ENCODE measurements around the gene PPP1R1B.

Gene PPP1R1B

GRCh38 chr17:39675390-39676082 is 48.8 kb downstream of the PPP1R1B start:
- TF ChIP-seq, protein P1, sequence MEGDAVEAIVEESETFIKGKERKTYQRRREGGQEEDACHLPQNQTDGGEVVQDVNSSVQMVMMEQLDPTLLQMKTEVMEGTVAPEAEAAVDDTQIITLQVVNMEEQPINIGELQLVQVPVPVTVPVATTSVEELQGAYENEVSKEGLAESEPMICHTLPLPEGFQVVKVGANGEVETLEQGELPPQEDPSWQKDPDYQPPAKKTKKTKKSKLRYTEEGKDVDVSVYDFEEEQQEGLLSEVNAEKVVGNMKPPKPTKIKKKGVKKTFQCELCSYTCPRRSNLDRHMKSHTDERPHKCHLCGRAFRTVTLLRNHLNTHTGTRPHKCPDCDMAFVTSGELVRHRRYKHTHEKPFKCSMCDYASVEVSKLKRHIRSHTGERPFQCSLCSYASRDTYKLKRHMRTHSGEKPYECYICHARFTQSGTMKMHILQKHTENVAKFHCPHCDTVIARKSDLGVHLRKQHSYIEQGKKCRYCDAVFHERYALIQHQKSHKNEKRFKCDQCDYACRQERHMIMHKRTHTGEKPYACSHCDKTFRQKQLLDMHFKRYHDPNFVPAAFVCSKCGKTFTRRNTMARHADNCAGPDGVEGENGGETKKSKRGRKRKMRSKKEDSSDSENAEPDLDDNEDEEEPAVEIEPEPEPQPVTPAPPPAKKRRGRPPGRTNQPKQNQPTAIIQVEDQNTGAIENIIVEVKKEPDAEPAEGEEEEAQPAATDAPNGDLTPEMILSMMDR (IDR thresholded peaks at IDR 0.05; ENCODE audit: low read depth, low read length), result no peak
- Histone ChIP-seq H3K9me3 (ENCODE audit: severe bottlenecking) (no peaks in the 10 kb centered on the region), H3K36me3 (peaks cover 7% of the 10 kb centered on the region; the same call in 1 of the 2 replicates), H3K27ac (peak overlapping the region; percentile 44), H3K4me3 (ENCODE audit: low read depth, low read length) (no peak overlapping the region), H3K27me3 (ENCODE audit: insufficient read depth, low read depth, severe bottlenecking) (no peaks in the 10 kb centered on the region)
- DNase-seq, result no peak

DNA sequence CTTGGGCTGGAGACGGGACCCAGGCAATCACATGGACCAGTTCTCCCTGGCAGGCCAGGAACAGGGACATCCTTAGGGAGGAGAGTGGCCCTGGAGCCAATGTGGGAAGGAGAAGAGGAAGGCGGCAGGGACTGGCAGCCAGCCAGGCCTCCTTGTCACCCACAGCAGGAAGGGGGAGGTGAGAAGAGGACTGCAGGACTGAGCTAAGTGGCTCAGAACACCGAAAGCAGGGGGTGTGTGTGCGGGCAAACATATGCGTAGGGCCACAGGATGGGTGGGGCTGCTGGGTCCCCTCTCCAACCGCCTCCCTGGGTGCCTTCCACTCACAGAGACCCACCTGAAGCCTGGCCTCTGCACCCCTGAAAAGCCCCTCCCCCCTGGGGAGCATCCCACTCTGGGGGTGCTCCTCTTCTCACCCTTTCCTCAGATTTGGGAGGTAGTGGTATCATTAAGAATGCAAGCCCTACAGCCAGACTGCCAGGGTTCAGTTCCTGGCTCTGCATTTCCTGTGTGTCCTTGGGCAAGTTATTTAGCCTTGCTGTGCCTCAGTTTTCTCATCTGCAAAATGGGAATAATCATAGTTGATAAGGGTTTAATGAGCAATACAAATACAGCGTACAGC is 49.6 kb downstream of the PPP1R1B start:
- peaks cover 13% of the 10 kb centered on the region for H3K36me3 ChIP-seq
- H3K27ac ChIP-seq, result peak overlapping the region; percentile 44
- no peak overlapping the region for H3K4me3 ChIP-seq (ENCODE audit: low read depth, low read length)
- no peak for DNase-seq
- TF ChIP-seq, protein P1 (IDR thresholded peaks at IDR 0.05; ENCODE audit: low read depth, low read length), result no peak
- no peaks in the 10 kb centered on the region for H3K27me3 ChIP-seq (ENCODE audit: insufficient read depth, low read depth, severe bottlenecking)
- no peaks in the 10 kb centered on the region for H3K9me3 ChIP-seq (ENCODE audit: severe bottlenecking)

GRCh38 chr17:39677072-39677471 is 50.3 kb downstream of the PPP1R1B start:
- H3K27ac ChIP-seq, result peak overlapping the region; percentile 96
- TF ChIP-seq, protein P1 (IDR thresholded peaks at IDR 0.05; ENCODE audit: low read depth, low read length), result no peak

DNA sequence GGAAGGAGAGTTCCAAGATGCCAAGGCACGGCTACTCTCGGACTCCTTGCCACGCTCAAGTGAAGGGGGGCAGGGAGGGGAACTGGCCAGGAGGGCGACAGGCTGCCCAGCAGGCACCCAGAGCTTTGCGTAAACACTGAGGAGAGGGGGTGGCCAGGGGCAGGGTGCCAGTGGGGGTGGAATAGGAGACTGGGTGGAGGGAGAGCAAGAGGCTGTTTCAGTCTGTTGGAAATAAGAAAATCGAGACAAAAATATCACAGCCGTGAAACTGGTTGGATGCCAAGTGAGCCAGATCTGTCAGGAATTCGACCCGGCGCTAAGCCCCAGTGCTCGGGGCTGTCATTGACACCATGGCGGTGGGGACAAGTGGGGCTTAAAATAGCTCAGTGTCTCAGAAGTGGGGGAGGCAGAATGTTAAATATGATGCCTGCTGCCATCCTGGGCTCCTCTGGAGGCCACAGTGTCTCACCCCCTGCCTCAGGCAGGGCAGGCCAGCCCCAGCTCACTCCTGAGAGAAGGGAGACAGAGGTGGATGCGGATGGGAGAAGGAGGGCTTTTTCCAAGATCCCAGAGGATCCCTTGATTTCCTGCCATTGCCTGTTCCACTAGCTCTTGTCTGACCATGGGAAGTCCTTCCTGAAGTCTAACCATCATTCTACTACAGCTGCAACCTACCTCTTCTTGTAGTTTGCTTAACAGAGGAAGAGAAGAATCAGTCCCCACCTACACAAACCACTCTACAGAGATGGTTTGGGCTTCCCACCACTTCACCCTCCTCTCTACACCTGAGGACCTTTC is 51.0 kb downstream of the PPP1R1B start:
- peak overlapping the region; percentile 96 for H3K27ac ChIP-seq
- no peak overlapping the region for H3K4me3 ChIP-seq (ENCODE audit: low read depth, low read length)
- TF ChIP-seq, protein P1 (IDR thresholded peaks at IDR 0.05; ENCODE audit: low read depth, low read length), result no peak
- H3K27me3 ChIP-seq (ENCODE audit: insufficient read depth, low read depth, severe bottlenecking), result no peaks in the 10 kb centered on the region
- H3K9me3 ChIP-seq (ENCODE audit: severe bottlenecking), result no peaks in the 10 kb centered on the region
- DNase-seq, result peak; percentile 71
- H3K36me3 ChIP-seq, result peaks cover 20% of the 10 kb centered on the region

More at GRCh38 chr17:39677072-39677471, 50.3 kb downstream of the PPP1R1B start:
- peaks cover 17% of the 10 kb centered on the region for H3K36me3 ChIP-seq
- H3K4me3 ChIP-seq (ENCODE audit: low read depth, low read length), result no peak overlapping the region
- H3K9me3 ChIP-seq (ENCODE audit: severe bottlenecking), result no peaks in the 10 kb centered on the region
- H3K27me3 ChIP-seq (ENCODE audit: insufficient read depth, low read depth, severe bottlenecking), result no peaks in the 10 kb centered on the region
- DNase-seq, result no peak

- Histone ChIP-seq H3K4me3 (ENCODE audit: low read depth, low read length) (no peak overlapping the region), H3K9me3 (ENCODE audit: severe bottlenecking) (no peaks in the 10 kb centered on the region), H3K36me3 (peaks cover 26% of the 10 kb centered on the region), H3K27ac (peak overlapping the region; percentile 96), H3K27me3 (ENCODE audit: insufficient read depth, low read depth, severe bottlenecking) (no peaks in the 10 kb centered on the region)
- TF ChIP-seq, protein P1 (IDR thresholded peaks at IDR 0.05; ENCODE audit: low read depth, low read length), result peak; percentile 26; the same call in 1 of the 2 replicates
- DNase-seq, result no peak
These were observed 51.8 kb downstream of the PPP1R1B start for GRCh38 chr17:39678340-39679116.
